ENCODE results near the gene PFN1.
A peak's percentile ranks its signal among the peaks of the same experiment; 100 is the strongest.

Gene PFN1

DNA sequence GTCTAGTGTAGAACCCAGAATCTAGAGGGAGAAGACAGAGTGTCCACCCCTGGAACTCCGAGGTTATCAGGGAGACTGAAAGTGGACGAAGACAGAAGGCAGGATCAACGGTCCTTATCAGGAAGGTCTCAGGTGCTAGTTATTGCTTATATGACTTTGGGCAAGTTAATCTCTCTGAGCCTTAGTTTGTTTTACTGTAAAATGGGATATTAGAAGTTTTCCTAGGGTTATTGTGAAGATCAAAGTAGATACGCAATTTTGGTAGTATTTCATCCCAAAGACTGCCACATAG, 7.1 kb downstream of the PFN1 start:
- TF ChIP-seq, protein P1, sequence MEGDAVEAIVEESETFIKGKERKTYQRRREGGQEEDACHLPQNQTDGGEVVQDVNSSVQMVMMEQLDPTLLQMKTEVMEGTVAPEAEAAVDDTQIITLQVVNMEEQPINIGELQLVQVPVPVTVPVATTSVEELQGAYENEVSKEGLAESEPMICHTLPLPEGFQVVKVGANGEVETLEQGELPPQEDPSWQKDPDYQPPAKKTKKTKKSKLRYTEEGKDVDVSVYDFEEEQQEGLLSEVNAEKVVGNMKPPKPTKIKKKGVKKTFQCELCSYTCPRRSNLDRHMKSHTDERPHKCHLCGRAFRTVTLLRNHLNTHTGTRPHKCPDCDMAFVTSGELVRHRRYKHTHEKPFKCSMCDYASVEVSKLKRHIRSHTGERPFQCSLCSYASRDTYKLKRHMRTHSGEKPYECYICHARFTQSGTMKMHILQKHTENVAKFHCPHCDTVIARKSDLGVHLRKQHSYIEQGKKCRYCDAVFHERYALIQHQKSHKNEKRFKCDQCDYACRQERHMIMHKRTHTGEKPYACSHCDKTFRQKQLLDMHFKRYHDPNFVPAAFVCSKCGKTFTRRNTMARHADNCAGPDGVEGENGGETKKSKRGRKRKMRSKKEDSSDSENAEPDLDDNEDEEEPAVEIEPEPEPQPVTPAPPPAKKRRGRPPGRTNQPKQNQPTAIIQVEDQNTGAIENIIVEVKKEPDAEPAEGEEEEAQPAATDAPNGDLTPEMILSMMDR (IDR thresholded peaks at IDR 0.05; ENCODE audit: low read depth, low read length, missing control alignments) = no peak
- peak overlapping the region; percentile 99 for H3K4me3 ChIP-seq (replicated peaks; ENCODE audit: low read depth, low read length)
- DNase-seq (ENCODE audit: extremely low read depth, low read depth) = no peak

DNA sequence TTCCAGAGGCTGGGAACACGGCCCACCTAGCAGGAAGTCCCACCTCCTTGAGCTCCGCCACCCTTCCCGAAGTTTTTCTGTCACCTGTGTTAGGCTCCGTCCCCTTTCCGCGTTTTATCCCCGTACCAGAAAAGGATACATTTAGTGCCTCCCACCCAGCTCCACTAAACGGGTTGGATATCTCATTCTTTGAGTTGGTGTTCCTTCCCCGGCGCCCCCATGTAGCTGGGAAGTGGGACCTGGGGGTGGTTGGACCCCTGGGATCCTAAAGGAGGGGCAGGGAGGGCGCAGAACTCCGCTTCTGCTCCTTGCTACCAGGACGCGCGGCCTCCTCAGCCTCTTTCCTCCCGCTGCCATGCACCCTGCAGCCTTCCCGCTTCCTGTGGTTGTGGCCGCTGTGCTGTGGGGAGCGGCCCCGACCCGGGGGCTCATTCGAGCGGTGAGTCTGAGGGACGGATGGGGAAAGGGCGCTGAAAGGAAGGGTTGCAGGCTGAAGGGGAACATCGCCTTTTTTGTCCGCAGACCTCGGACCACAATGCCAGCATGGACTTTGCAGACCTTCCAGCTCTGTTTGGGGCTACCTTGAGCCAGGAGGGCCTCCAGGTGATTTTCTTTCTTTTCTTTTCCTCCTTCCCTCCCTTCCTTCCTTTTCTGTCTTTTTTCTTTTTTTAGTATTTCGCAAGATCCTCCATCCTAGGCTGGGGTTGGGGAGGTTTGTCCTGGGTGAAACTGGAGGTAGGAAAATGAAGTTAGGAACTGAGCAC, 7.6 kb downstream of the PFN1 start:
- H3K4me3 ChIP-seq (replicated peaks; ENCODE audit: low read depth, low read length) = peak overlapping the region; percentile 99
- TF ChIP-seq, protein P1 (IDR thresholded peaks at IDR 0.05; ENCODE audit: low read depth, low read length, missing control alignments) = no peak
- DNase-seq (ENCODE audit: extremely low read depth, low read depth) = no peak

DNA sequence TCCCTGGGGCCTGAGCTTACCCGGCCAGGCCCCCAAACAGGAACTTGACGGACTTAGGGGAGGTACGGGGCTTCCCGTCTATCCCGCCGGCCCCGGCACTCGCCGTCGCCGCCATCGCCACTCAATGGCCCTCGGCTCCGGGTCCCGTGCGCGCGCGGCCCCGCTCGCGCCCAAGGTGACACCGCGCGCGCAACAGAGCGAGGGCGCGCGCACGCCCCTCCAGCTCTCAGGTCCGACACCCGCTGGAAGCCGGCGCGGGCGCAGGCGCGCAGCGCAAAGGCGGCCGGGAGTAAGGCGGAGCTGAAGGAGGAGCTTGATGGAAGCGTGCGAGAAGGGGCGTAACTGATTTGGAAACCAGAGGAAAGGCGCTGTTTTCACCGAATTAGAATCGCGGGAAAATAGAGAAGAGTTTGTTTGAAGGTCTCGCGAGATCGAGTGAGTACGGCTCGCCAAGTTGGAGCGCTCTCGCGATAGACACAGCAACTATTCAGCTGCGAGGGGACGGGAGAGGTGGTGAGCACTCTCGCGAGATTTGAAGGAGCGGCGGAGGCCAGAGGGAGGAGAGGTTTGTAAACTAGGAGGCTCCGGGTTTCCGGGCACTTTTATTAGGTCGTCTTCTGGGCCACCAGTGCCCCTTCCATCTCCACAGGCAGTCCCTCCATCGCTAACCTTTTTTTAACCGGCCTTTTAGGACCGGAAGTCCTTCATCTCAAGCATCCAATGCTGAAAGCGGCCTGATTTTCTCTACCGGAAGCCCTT, 8.4 kb downstream of the PFN1 start, which contains the start of the genes RNF167 and SLC25A11:
TSS of gene RNF167 (plus strand) at position 473 of the 759 bp plus-strand sequence. CDS start 642 bp downstream, outside the sequence.
TSS of gene SLC25A11 (minus strand) at position 251 of the 759 bp plus-strand sequence. CDS start at position 115, 136 bp downstream.
- peak; percentile 100 for DNase-seq (ENCODE audit: extremely low read depth, low read depth)
- TF ChIP-seq, protein P1 (IDR thresholded peaks at IDR 0.05; ENCODE audit: low read depth, low read length, missing control alignments) = no peak
- peak within 1 kb of the TSS; percentile 99 for H3K4me3 ChIP-seq (replicated peaks; ENCODE audit: low read depth, low read length)

DNA sequence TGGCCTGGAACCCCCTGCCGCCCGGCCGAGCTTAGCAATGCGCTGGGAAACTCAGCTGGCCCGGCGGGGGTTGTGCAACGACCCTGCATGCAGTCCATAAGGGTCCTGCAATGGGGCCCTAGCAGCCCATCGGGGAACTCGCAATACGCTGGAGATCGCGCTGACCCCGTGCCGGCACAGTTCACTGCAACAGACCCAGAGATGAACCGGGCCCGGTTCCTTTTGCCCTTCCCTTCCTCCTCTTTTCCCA, 8.9 kb downstream of the PFN1 start:
- H3K4me3 ChIP-seq (replicated peaks; ENCODE audit: low read depth, low read length) = peak overlapping the region; percentile 99
- DNase-seq (ENCODE audit: extremely low read depth, low read depth) = no peak
- TF ChIP-seq, protein P1 (IDR thresholded peaks at IDR 0.05; ENCODE audit: low read depth, low read length, missing control alignments) = no peak

DNA sequence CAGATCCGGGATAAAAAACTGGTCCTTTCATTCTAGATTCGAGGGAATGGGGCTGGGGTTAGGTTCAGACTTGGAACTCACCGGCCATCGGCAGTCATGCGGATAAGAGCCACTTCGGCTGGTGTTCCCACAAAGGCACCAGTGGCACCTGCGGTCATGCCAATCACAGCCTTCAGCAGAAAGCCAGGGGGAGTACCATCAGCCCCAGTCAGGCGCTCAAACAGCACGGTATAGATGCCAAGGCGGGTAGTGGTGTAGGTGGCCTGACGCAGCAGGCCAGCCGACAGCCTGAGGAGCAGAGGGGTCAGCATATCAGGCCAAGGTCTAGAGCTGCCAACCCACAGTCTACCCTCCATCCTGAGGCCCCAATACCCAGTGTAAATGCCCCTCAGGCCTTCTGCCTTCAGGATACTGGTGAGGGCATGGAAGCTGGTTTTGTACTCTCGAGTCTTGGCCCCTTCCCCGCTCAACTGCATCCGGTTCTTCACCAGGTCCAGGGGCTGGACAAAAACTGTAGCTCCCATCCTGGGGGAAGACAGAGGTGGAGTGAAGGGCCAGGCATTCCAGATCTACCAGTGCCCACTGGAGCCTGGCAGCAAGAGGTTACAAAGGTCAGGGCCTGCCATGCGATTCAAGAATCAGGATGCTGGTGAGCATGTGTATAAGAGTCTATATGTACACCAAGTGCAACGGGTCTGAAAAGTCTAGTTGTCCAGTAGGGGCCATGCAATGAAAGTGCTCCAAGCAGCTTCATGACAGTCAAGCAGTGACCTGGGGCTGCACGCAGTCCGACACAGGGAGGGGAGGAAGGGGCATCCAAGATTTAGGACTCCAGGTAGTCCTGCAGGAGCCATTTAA, 9.4 kb downstream of the PFN1 start:
- H3K4me3 ChIP-seq (replicated peaks; ENCODE audit: low read depth, low read length) = peak overlapping the region; percentile 99
- TF ChIP-seq, protein P1 (IDR thresholded peaks at IDR 0.05; ENCODE audit: low read depth, low read length, missing control alignments) = no peak
- DNase-seq (ENCODE audit: extremely low read depth, low read depth) = no peak

DNA sequence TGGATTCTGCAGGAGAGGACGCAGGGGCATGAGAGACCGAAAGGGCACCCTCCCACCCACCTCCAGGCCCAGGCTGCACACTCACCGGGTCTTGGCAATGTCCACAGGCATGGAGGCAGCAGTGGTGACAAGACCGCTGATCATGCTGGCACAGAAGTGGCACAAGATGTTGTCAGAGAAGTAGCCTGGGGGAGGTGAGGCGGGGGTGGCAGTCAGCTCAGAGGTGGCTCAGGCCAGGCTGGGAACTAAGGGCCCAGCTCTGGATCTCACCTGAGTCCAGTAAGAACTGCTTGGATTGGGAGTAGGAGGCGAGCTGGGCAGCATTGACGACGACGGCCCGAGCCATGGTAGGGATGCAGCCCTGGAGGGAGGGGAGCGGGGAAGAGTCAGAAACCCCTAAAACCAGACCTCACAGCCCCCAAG, 10.2 kb downstream of the PFN1 start:
- no peak for DNase-seq (ENCODE audit: extremely low read depth, low read depth)
- TF ChIP-seq, protein P1 (IDR thresholded peaks at IDR 0.05; ENCODE audit: low read depth, low read length, missing control alignments) = no peak
- peak overlapping the region; percentile 99 for H3K4me3 ChIP-seq (replicated peaks; ENCODE audit: low read depth, low read length)
